Activated CD4-positive, alpha-beta T cell treated with anti-CD3 and anti-CD28 coated beads, Interleukin-2, Interleukin-6, amounts not matched to agents 100 ng/mL and 50 ng/mL, durations not matched to agents 16 hours and 8 hours (primary cell): ENCODE measurements around the gene NHSL2.
"Not testable (repeated sequence)": the region's sequence is repeated elsewhere in the genome, so short reads cannot be mapped to it uniquely, and the experiment has no call there.

Experiments used
- DNase-seq: peaks from one replicate; pipeline ENCODE4 v3.0.0-alpha.2; 2020

Gene NHSL2

GRCh38 chrX:71910643-71910985 is at the start of gene NHSL2:
NHSL2 (plus strand) TSS chrX:71910845.
- DNase-seq = peak; percentile 3

GRCh38 chrX:71867680-71868079 is 43.0 kb upstream of the NHSL2 start:
- no peak for DNase-seq

GRCh38 chrX:71869566-71869965 is 41.1 kb upstream of the NHSL2 start:
- not testable (repeated sequence) for DNase-seq

- DNase-seq = peak; percentile 12
These were observed 40.2 kb upstream of the NHSL2 start for GRCh38 chrX:71870208-71871098.

GRCh38 chrX:71871367-71871766 is 39.3 kb upstream of the NHSL2 start:
- no peak for DNase-seq

GRCh38 chrX:71872542-71873458 is 37.8 kb upstream of the NHSL2 start:
- DNase-seq = no peak

- no peak for DNase-seq
These were observed 37.2 kb upstream of the NHSL2 start for GRCh38 chrX:71873459-71873833.

- DNase-seq = not testable (repeated sequence)
These were observed 33.8 kb upstream of the NHSL2 start for GRCh38 chrX:71876841-71877240.

GRCh38 chrX:71885099-71885498 is 25.5 kb upstream of the NHSL2 start:
- DNase-seq = no peak

- DNase-seq = no peak
These were observed 15.0 kb upstream of the NHSL2 start for GRCh38 chrX:71895607-71896006.

GRCh38 chrX:71906144-71906543 is 4.5 kb upstream of the NHSL2 start:
- no peak for DNase-seq

- no peak for DNase-seq
These were observed 2.3 kb upstream of the NHSL2 start for GRCh38 chrX:71908387-71908786.

- DNase-seq = no peak
These were observed 689 bp upstream of the NHSL2 start for GRCh38 chrX:71909956-71910355.

- DNase-seq = peak; percentile 10
These were observed 513 bp downstream of the NHSL2 start for GRCh38 chrX:71910986-71911730.

GRCh38 chrX:71911731-71912050 is 1.0 kb downstream of the NHSL2 start:
- DNase-seq = no peak

GRCh38 chrX:71912156-71912555 is 1.5 kb downstream of the NHSL2 start:
- no peak for DNase-seq

GRCh38 chrX:71913156-71913950 is 2.7 kb downstream of the NHSL2 start:
- DNase-seq = no peak

GRCh38 chrX:71917621-71918343 is 7.1 kb downstream of the NHSL2 start:
- DNase-seq = no peak

- DNase-seq = no peak
These were observed 8.8 kb downstream of the NHSL2 start for GRCh38 chrX:71919431-71919830.

- no peak for DNase-seq
These were observed 9.2 kb downstream of the NHSL2 start for GRCh38 chrX:71919886-71920285.

GRCh38 chrX:71922686-71923085 is 12.0 kb downstream of the NHSL2 start:
- no peak for DNase-seq

GRCh38 chrX:71923516-71923915 is 12.9 kb downstream of the NHSL2 start:
- no peak for DNase-seq
